DMS53 (cell line): ENCODE measurements around the gene KCNIP4.

Source experiments
- DNase-seq: peaks from one replicate; lab custom pipeline; 2025; lab: John Stamatoyannopoulos, UW

Gene KCNIP4

GRCh38 chr4:21046141-21046540 is 902.4 kb downstream of the KCNIP4 start:
- DNase-seq = no peak

- no peak for DNase-seq
These were observed 903.5 kb downstream of the KCNIP4 start for GRCh38 chr4:21045119-21045518.

DNA sequence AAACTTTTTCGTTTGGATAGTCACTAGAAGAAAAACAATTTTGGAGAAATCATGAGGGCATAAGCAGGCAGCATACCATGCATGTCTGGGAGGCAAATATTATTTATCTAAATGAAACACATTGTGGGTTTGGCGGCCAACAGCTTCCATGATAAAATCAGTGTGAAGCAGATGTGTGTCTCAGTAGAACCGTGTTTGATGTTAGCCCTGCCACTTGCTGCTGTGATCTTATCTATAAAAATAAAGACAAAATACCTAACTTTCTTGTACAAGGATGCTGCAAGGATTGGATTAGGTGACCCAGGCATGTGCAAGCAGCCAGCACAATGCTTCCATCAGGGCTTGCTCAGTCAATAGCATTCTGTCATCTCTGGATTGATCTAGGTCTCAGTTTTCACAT is 906.9 kb downstream of the KCNIP4 start:
- DNase-seq = no peak

- no peak for DNase-seq
These were observed 913.8 kb downstream of the KCNIP4 start for GRCh38 chr4:21034728-21035127.

GRCh38 chr4:21032089-21032645 is 916.4 kb downstream of the KCNIP4 start:
- DNase-seq = peak; percentile 86

DNA sequence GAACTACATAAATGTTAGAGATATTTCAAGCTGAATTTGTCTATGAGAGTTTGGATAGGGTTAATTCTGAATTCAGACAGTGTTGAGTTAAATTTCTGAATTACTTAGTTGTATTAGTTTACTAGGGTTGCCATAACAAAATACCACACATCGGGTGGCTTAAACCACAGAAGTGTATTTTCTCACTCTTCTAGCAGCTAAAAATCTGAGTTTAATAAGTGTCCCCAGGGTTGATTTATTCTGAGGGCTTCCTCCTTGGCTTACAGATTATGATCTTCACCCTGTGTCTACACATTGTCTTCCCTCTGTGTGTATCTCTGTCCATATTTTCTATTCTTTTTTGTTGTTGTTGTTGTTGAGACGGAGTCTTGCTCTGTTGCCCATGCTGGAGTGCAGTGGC is 929.8 kb downstream of the KCNIP4 start:
- DNase-seq = no peak

GRCh38 chr4:21013501-21013900 is 935.1 kb downstream of the KCNIP4 start:
- DNase-seq = no peak

DNA sequence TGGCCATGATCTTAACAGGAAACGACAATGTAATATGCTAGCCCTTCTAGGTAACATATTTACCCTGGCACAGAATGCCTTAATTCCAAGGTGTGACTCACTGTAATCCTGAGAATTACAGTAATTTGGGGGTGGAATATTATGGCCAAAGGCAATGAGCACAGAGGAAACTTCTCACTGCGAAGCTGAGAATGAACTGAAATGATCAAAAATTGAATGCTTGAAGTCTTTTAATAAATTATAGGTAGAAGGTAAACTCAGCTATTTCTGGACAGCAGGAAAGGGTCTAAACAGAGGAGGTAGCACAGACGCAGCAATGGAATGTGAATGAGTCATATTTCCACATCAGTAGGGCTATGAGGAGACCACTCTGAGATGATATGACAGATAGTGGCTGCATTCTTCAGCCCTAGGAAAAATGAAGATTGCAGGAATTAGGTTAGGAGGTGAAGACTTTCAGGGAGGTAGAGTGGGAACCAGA is 935.7 kb downstream of the KCNIP4 start:
- DNase-seq = peak; percentile 21

- DNase-seq = no peak
These were observed 937.5 kb downstream of the KCNIP4 start for GRCh38 chr4:21011106-21011505.

- no peak for DNase-seq
These were observed 938.6 kb downstream of the KCNIP4 start for GRCh38 chr4:21009956-21010355.

- DNase-seq = no peak
These were observed 942.9 kb downstream of the KCNIP4 start for GRCh38 chr4:21005647-21006046.

- no peak for DNase-seq
These were observed 945.6 kb downstream of the KCNIP4 start for GRCh38 chr4:21002976-21003375.

- no peak for DNase-seq
These were observed 946.3 kb downstream of the KCNIP4 start for GRCh38 chr4:21002286-21002685.

GRCh38 chr4:21001490-21001889 is 947.1 kb downstream of the KCNIP4 start:
- DNase-seq = no peak

DNA sequence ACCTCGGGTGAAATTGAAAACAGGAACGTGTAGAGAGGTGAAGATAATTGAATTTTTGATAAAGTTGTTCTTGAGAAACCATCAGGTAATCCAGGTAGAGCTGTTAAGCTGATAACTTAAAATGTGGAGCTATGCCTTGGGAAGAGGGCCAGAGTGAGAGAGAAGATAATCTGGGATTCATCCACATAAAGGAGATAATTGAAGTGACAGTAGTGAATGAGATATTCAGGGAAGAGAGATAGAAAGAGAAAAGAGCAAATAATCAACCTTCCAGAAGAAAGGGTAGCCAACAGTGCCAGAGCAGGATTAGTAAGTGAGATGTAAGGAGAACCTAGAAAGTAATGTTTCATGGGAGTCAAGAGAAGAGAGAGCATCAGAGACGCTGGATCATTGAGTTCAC is 950.7 kb downstream of the KCNIP4 start:
- DNase-seq = no peak

- DNase-seq = peak; percentile 60
These were observed 953.0 kb downstream of the KCNIP4 start for GRCh38 chr4:20995610-20996009.

DNA sequence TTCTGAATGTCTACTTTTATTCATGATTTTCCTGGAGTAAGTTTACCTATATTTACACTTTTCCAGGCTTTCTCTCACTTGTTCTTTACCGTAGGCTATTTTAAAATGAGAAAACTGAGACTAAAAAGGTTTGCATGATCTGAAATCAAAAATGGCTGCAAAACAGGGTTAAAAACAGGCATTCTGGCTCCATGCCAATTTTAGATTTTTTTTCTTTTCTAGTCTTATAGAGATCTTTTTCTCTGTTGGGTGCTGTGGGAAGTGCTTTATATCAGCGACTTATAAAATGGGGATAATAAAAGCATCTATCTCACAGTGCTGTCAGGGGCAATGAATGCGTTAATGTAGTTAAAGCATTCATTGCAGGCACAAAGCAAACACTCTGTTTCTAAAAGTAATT is 953.6 kb downstream of the KCNIP4 start:
- peak; percentile 8 for DNase-seq

GRCh38 chr4:20992002-20992401 is 956.6 kb downstream of the KCNIP4 start:
- DNase-seq = no peak

DNA sequence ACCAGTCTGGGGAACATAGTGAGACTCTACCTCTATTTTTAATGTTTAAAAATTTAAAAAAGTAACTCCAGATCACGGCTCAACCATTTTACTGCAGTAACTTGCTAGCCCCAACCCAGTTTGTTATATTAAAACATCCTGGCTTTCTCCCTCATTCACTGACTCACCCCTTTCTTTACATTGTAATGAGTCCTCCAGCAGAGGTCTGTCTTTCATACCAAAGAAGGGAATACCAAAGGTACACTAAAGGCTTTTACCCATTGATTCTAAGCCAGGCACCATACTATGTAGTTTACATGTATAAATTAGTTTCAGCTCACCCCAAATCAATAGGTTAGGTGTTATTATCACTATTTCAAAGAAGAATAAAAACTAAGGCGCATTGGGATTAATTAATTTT is 961.4 kb downstream of the KCNIP4 start:
- DNase-seq = peak; percentile 45

DNA sequence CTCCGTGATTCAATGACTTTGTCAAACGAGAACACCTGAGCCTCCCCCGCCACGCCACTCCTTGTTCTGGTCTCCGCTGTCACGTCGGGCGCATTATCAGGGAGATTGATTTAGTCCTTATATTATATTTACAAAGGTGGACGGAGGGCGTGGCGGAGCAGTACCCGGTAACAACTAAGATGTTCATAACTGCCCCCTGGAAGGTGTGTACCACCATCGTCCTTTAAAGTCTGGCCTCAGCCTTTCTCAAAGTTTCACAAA is 964.1 kb downstream of the KCNIP4 start:
- DNase-seq = no peak

DNA sequence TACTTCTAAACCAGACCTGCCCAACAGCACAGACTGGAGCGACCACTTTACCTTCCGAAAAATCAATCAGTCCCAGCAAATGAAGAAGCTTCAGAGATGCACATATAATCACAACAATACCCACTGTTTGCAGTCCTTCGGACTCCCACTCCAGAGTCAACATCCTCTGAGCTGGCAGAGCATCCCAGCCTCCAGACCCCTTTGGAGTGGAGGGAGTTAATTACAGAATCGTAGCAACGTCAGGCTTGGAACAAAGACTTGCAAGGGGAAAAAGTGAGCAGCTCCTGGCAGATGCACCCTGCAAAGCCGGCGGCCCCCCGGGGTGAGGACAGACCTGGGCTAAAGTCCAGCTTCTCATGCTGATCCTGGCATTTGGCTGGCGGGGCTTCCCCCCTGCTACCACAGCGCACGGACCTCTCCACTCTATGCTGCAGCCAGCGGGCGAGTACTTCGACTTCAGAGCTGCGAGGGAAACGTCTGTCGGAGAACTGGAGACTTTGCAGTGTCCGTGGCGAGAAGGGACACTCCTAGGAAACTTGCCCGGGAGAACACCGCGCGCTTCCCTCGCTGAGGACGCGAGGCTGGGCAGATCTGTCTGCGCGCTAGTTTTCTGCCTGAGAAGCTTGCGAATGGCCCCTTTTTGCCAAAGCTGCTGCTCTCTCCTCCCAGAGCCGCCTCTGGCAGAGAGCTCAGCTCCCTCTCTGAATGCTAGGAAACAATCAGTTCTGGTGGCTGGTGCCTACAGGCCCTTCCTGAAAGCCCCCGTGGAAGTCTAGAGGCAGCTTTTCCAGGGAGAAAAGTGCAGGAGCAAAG is 964.6 kb downstream of the KCNIP4 start:
- DNase-seq = peak; percentile 48

DNA sequence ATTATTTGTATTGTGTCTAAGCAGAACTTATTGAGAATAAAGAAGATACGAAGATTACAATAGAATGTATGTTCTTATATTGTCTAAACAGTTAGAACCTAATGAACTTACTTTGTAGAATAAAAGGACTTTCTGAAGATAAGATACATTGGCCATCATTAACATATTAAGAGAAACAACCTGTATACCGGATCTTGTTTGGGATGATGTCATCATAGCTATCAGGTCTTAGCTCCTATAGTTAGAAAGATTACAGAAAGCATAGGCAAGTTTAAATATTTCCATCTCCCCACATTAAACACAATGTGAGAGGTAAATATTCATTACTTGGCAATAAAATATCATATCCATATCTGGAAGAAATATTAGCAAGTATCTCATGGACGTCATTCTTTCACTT is 966.0 kb downstream of the KCNIP4 start:
- no peak for DNase-seq

GRCh38 chr4:20960291-20960690 is 988.3 kb downstream of the KCNIP4 start:
- no peak for DNase-seq

DNA sequence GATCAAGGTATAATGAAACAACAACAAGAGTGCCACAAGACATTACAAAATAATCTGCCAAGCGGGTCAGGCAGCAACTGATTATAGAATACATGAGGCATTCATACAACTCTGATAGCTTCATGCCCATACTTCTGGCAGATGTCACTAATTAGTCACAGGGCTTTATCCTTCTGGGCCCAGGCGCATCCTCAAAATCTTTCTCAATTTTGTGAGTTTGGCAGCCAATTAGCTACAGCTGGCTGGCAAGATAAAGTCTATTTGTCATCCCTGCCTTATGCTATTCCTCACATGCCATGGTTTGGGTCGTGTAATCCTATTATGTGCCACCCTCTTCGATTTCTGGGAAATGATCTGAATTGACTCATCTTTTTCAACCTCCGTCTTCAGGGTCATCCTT is 994.0 kb downstream of the KCNIP4 start:
- no peak for DNase-seq
